ENCODE measurements around the gene RBMXL3. TPM values are rescaled to one million over a fixed set of nuclear protein-coding genes. Genes with fewer than 3 reads are reported as not detected.
A peak's percentile ranks its signal among the peaks of the same experiment; 100 is the strongest.

The RBMXL3 gene
- total RNA-seq (ENCODE audit: low replicate concordance), result not detected in 2 replicates
- long read RNA-seq, result 0 reads

DNA sequence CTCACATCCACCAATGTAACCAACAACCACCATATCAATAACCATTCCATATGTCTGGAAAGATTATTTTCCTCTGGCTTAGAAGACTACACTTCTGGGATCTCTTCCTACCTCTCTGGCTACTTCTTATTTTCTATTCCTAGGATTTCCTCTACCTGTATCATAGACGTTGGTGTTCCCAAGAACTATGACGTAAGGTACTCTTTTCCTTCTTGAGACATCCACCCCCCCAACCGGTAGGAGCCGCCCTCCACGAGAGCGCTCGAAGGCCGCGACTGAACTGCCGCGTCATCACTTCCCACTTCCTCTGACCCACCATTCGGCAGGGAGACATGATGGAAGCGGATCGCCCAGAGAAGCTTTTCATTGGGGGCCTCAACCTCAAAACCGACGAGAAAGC, at the start of gene RBMXL3:
Gene RBMXL3, plus strand, starts transcription at position 301 of the 400 bp plus-strand sequence. Its CDS starts 32 bp downstream, at position 333.
- no peaks in the 10 kb centered on the region for H3K27me3 Mint-ChIP-seq
- DNase-seq (ENCODE audit: extremely low spot score, unreplicated experiment), result no peak
- H3K4me3 Mint-ChIP-seq, result no peak within 1 kb of the TSS
- TF ChIP-seq, protein P1, sequence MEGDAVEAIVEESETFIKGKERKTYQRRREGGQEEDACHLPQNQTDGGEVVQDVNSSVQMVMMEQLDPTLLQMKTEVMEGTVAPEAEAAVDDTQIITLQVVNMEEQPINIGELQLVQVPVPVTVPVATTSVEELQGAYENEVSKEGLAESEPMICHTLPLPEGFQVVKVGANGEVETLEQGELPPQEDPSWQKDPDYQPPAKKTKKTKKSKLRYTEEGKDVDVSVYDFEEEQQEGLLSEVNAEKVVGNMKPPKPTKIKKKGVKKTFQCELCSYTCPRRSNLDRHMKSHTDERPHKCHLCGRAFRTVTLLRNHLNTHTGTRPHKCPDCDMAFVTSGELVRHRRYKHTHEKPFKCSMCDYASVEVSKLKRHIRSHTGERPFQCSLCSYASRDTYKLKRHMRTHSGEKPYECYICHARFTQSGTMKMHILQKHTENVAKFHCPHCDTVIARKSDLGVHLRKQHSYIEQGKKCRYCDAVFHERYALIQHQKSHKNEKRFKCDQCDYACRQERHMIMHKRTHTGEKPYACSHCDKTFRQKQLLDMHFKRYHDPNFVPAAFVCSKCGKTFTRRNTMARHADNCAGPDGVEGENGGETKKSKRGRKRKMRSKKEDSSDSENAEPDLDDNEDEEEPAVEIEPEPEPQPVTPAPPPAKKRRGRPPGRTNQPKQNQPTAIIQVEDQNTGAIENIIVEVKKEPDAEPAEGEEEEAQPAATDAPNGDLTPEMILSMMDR (conservative IDR thresholded peaks at IDR 0.05), result no peak
- no peaks in the 10 kb centered on the region for H3K4me1 Mint-ChIP-seq (ENCODE audit: unreplicated experiment)
- peaks cover 22% of the 10 kb centered on the region for H3K36me3 Mint-ChIP-seq
- peaks cover 14% of the 10 kb centered on the region for H3K9me3 Mint-ChIP-seq
- H3K27ac Mint-ChIP-seq, result no peak within 1 kb of the TSS

DNA sequence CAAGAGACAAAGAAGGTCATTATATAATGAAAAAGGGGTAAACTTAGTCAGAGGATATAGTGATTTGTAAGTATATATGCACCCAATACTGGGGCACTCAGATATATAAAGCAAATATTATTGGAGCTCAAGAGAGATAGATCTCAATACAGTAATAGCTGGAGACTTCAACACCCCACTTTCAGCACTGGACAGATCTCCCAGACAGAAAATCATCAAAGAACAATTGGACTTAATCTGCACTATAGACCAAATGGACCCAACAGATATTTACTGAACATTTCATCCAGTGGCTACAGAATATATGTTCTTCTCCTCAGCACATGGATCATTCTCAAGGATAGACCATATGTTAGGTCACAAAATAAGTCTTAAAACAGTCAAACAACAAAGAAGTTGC, 47.2 kb upstream of the RBMXL3 start:
- Mint-ChIP-seq H3K36me3 (peaks cover 30% of the 10 kb centered on the region), H3K27ac (no peak overlapping the region), H3K9me3 (no peaks in the 10 kb centered on the region), H3K4me1 (ENCODE audit: unreplicated experiment) (peaks cover 3% of the 10 kb centered on the region), H3K4me3 (no peak overlapping the region), H3K27me3 (no peaks in the 10 kb centered on the region)
- TF ChIP-seq, protein P1 (conservative IDR thresholded peaks at IDR 0.05), result no peak
- no peak for DNase-seq (ENCODE audit: extremely low spot score, unreplicated experiment)

DNA sequence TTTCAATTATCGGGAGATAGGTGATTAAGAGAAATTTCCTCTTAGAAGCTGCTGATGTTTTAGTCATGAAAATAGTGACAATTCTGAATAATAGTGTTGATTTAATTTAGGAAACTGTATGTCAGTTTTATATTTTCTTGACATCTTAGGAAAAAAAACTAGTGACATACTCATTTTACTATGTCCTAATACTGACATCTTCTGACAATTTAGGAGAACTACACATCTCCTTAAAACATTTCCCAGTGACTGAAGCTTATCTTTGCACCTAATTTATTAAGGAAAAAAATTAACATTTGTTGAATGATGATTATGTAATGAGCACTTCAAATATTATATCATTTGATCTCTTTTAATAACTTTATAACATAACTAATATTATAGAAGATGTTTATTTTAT, 42.0 kb upstream of the RBMXL3 start:
- Mint-ChIP-seq H3K9me3 (no peaks in the 10 kb centered on the region), H3K4me1 (ENCODE audit: unreplicated experiment) (no peaks in the 10 kb centered on the region), H3K36me3 (peaks cover 20% of the 10 kb centered on the region), H3K27ac (no peak overlapping the region), H3K4me3 (no peak overlapping the region), H3K27me3 (no peaks in the 10 kb centered on the region)
- TF ChIP-seq, protein P1 (conservative IDR thresholded peaks at IDR 0.05), result peak; percentile 80
- no peak for DNase-seq (ENCODE audit: extremely low spot score, unreplicated experiment)

DNA sequence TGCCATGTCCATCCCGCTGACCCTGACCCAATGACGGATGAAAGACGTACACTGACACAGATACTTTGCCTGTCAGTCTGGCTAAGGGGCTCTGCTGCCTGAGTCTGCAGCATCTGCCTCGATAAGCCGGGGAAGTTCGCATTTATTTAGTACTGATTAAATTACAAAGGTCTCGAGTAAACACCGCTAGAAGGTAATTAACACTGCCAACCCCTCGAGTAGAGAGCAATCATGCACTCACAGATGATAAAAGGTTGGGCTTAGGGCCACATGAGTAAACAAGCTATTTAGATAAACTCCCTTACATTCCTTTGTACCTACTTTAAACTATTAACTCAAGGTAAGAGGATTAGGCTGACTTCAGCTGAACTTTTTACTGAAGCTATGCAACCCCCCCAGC, 16.0 kb upstream of the RBMXL3 start:
- DNase-seq (ENCODE audit: extremely low spot score, unreplicated experiment), result no peak
- TF ChIP-seq, protein P1 (conservative IDR thresholded peaks at IDR 0.05), result no peak
- Mint-ChIP-seq H3K36me3 (no peaks in the 10 kb centered on the region), H3K27me3 (no peaks in the 10 kb centered on the region), H3K9me3 (no peaks in the 10 kb centered on the region), H3K27ac (no peak overlapping the region), H3K4me1 (ENCODE audit: unreplicated experiment) (no peaks in the 10 kb centered on the region), H3K4me3 (no peak overlapping the region)

DNA sequence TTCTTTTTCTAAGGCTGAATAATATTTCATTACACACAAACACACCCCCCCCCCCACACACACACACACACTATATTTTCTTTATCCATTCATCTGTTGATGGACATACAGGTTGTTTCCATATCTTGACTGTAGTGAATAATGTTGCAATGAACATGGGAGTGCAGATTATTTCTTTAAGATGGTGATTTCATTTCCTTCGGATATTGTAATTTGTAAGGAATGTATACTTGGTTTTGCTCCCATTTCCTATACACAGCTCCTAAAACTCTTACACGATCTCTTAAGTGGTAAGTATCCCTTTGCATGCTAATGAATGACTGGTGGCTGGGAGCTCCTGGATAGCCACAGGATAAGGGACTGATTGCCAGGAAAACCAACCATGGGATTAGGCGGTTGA, 14.7 kb upstream of the RBMXL3 start:
- Mint-ChIP-seq H3K4me1 (ENCODE audit: unreplicated experiment) (no peaks in the 10 kb centered on the region), H3K9me3 (no peaks in the 10 kb centered on the region), H3K36me3 (no peaks in the 10 kb centered on the region), H3K27me3 (no peaks in the 10 kb centered on the region), H3K27ac (no peak overlapping the region), H3K4me3 (no peak overlapping the region)
- no peak for DNase-seq (ENCODE audit: extremely low spot score, unreplicated experiment)
- TF ChIP-seq, protein P1 (conservative IDR thresholded peaks at IDR 0.05), result no peak

DNA sequence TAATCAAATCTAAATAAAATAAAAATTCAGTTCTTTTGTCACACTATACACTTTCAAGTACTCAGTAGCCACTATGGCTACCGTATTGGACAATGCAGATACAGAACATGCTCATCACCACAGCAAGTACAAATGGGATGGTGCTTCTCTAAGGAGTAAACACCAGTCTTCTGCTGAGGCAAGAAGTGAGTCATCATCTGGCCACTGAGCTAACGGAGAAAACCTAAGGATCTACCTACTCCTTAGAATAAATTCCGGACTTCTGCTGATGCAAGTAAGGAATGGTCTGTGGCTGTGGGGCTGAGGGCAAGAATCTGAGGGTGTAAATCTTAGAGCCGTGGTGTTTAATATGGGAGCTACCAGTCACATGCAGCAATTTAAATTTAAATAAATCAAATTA, 11.3 kb upstream of the RBMXL3 start:
- no peak for DNase-seq (ENCODE audit: extremely low spot score, unreplicated experiment)

More for the DNA sequence above, 11.3 kb upstream of the RBMXL3 start:
- TF ChIP-seq, protein P1 (conservative IDR thresholded peaks at IDR 0.05), result no peak
- no peak overlapping the region for H3K4me3 Mint-ChIP-seq
- no peaks in the 10 kb centered on the region for H3K4me1 Mint-ChIP-seq (ENCODE audit: unreplicated experiment)
- H3K9me3 Mint-ChIP-seq, result no peaks in the 10 kb centered on the region
- no peaks in the 10 kb centered on the region for H3K36me3 Mint-ChIP-seq
- H3K27me3 Mint-ChIP-seq, result no peaks in the 10 kb centered on the region
- no peak overlapping the region for H3K27ac Mint-ChIP-seq
